NT2/D1 (cell line): ENCODE data around the gene ZNF468.
"Not testable (repeated sequence)": the region's sequence is repeated elsewhere in the genome, so short reads cannot be mapped to it uniquely, and the experiment has no call there.

Source experiments
- YY1 ChIP-seq: IDR thresholded peaks from 2 replicates; pipeline ENCODE4 v1.6.1; 2011; ENCODE audit not compliant: insufficient read length, insufficient read depth
- ZNF274 ChIP-seq: IDR thresholded peaks from 2 replicates; pipeline ENCODE4 v1.6.1; 2011; ENCODE audit warnings: mild to moderate bottlenecking, low read depth, low read length

- not testable (repeated sequence) for TF ChIP-seq YY1, ZNF274
Observed at GRCh38 chr19:52872996-52873395, 15.6 kb upstream of the ZNF468 start.
